Hepatocyte (in vitro differentiated cells): ENCODE measurements around the gene AIRE.

Experiments used
- CTCF ChIP-seq: fragments of 200-600 bp; sonication (generic); IDR thresholded peaks from 2 replicates; pipeline ENCODE4 v1.5.1; 2016; ENCODE audit warnings: antibody characterized with exemption, mild to moderate bottlenecking; ENCODE audit not compliant: poor library complexity
- EZH2 ChIP-seq: fragments of 200-600 bp; sonication (generic); IDR thresholded peaks from 2 replicates; pipeline ENCODE4 v1.6.1; 2016; ENCODE audit warnings: antibody characterized with exemption, mild to moderate bottlenecking, borderline replicate concordance
- EZH2phosphoT487 ChIP-seq: fragments of 200-600 bp; sonication (generic); IDR thresholded peaks from one replicate; pipeline ENCODE4 v1.6.1; 2018; ENCODE audit warnings: antibody characterized with exemption, mild to moderate bottlenecking, low read depth, moderate library complexity; ENCODE audit not compliant: unreplicated experiment, severe bottlenecking

- no peak for TF ChIP-seq CTCF
- TF ChIP-seq EZH2phosphoT487: no peak
- TF ChIP-seq EZH2: no peak
Measured at GRCh38 chr21:44262338-44263056, 23.2 kb upstream of the AIRE start.
